HG03139 (cell line): ENCODE data around the gene TMEM204.

Experiments
- ATAC-seq: cut with Tn5 transposase; IDR thresholded peaks from one replicate; pipeline ENCODE4 v1.9.1; 2021; ENCODE audit not compliant: unreplicated experiment

The TMEM204 gene

DNA sequence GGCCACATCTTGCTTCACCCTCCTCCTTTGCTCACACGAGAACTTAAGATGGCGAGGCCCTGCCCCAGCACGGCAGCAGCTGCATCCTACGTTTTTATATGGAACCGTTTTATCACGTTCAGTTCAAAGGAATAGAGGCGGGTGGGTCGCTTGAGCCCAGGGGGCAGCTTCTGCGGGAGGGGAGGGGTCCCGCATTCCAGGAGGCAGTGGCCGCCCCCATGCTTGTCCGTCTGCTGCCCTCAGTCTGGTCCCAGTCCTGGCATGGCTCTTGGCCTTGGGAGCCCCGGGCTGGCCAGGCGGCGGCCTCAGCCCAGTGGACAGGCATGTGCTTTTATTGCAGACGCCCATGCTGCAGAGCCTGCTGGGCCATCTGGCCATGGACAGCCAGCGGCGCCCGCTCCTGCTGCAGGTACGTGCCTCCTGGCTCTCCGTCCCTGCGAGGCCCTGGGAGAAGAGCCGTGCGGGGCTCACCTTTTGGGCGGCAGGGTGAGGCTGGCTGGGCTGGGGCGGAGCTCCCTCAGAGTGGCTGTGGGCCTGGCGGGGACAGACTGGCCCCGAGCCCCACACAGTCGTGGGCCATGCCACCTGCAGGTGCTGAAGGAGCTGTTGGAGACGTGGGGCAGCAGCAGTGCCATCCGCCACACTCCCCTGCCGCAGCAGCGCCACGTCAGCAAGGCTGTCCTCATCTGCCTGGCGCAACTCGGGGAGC lies 33.6 kb upstream of the TMEM204 start:
- ATAC-seq = no peak

DNA sequence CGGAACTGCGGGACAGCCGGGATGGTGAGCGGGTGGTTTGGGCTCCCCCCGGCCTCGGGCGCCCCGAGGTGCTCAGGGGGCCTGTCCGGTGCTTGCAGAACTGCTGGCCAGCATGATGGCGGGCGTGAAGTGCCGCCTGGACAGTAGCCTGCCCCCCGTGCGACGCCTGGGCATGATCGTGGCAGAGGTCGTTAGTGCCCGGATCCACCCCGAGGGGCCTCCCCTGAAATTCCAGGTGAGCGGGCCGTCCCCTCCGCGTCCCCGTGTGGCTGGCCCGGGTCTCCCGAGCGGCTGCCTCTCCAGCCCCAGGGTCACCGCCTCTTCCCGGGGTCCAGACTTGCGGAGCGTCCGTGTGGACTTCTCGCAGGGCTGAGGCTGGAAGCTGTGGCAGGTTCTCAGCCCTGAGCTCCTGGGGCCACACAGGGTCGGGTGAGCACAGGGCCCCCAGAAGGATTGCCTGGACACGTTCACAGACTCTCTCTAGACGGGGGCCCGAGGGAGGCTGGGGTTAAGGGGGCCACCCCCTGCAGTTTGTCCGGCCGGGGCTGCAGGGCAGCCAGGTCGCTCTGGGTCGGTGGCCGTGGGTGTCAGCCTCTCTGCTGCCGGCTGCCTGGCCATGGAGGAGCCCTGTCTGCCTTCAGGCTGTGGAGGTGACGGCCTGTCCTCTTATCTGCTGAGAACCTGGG lies 32.9 kb upstream of the TMEM204 start:
- no peak for ATAC-seq

DNA sequence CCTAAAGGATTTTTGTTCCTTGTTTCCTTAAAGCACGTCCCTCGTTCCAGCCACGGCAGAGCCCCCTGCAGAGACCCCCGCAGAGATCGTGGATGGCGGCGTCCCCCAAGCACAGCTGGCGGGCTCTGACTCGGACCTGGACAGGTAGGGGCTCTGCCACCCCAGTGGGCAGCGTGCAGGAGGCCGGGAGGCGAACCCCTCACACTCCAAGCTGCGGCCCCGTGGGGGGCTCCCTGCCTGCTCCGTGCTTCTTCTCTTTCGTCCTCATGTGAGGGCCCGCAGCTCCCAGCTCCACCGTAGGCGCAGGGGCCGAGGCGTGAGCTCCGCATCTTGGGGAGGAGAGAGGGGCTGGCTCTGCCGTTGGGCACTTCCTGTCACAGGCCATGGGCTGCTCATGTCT lies 31.8 kb upstream of the TMEM204 start:
- no peak for ATAC-seq

DNA sequence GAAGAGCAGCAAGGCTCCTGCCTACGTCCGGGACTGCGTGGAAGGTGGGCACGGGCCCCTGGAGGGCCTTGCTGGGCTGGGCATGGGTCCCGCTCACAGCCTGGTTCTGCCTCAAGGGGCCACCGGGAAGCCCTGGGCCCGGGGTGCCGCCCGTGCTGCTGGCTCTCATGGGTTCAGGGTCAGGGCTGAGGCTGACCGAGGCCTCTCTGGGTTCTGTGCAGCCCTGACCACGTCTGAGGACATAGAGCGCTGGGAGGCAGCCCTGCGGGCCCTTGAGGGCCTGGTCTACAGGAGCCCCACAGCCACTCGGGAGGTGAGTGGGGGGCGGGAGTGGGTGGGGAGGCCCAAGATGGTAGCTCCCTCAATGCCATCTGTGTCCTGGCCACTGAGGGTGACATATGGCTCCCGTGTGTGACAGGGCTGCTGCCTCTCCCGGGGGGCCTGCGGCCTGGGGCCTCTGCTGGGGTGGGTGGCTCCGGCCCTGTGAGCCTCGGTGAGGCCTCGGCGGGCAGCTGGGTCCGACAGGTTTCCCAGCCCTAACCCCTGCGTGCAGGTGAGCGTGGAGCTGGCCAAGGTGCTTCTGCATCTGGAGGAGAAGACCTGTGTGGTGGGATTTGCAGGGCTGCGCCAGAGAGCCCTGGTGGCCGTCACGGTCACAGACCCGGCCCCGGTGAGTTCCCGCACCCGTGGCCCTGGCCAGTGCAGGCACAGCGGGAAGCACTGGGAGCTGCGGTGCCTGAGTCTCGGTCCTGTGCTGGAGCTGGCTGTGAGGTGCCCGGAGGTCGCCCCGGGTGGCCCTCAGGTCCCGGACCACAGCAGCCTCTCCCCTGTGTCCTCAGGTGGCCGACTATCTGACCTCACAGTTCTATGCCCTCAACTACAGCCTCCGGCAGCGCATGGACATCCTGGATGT lies 31.1 kb upstream of the TMEM204 start:
- no peak for ATAC-seq

DNA sequence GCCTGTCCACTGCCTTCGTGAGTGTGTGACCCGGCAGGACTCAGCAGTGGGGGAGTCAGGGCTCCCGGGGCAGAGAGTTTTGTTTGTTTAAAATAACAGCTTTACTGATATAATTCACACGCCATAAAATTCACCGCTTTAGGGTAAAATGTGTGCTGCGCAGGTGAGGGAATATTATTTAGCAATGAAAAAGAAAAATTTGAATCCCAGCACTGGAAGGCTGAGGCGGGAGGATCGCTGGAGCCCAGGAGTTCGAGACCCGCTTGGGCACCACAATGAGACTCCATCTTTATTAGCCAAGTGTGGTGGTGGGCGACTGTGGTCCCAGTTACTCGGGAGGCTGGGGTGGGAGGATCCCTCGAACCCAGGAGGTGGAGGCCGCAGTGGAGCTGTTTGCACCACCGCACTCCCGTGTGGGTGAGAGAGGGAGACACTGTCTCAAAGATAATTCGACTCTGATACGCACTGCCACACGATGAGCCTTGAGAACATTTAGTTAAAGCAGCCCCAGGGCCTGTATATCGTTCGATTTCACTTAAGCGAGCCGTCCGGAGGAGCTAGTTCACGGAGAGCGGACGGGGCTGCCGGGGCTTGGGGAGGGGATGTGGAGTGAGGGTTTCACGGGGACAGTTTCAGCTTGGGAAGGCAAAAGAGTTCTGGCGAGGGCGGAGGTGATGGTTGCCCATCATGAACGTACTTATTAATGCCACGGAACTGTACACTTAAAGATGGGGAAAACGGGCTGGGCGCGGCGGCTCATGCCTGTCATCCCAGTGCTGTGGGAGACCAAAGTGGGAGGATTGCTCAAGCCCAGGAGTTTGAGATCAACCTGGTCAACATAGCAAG lies 30.1 kb upstream of the TMEM204 start:
- no peak for ATAC-seq

DNA sequence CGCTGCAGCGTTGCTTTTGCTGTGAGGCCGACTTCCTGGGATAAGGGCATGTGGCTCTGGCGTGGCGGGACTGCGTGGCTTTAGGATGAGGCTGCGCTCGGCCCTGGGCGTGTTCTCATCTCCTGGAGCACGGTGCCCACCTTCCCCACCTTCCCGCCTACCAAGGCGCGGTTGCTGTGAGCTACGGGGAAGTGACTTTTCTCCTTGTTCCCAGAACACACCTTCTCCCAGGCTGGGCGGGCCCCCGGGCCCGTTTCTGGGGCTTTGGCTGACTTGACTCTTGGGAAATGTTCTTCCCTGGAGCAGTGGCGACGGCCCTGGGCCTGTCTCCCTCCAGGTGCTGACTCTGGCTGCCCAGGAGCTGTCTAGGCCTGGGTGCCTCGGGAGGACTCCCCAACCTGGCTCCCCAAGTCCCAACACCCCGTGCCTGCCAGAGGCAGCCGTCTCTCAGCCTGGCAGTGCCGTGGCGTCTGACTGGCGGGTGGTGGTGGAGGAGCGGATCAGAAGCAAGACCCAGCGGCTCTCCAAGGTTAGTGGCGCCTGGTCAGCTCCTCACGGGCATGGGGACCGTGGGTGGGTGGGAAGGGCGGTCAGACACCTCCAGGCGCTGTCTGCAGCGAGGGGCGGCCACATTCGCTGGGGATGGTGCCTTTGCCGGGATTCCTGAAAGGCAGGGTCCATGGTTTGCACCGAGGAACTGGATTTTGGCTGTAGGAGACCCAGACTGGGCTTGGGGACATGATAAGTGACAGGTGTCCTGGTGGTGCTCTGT lies 28.2 kb upstream of the TMEM204 start:
- no peak for ATAC-seq

DNA sequence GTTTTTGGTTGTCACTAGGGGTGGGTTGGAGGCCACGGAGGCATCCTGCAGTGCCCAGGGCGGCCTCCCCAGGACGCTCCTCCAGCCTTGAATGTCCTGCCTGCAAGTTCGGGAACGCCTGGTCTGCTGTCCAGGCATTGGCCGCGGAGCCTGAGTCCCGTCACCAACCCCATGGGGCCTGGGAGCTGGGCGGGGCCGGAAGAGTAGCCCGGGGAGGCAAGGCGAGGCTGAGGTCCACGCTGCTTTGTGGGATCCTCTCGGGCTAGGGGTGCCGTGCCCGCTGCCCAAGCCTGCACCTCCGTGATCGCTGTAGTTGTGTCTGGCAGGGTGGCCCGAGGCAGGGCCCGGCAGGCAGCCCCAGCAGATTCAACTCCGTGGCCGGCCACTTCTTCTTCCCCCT lies 27.6 kb upstream of the TMEM204 start:
- no peak for ATAC-seq

DNA sequence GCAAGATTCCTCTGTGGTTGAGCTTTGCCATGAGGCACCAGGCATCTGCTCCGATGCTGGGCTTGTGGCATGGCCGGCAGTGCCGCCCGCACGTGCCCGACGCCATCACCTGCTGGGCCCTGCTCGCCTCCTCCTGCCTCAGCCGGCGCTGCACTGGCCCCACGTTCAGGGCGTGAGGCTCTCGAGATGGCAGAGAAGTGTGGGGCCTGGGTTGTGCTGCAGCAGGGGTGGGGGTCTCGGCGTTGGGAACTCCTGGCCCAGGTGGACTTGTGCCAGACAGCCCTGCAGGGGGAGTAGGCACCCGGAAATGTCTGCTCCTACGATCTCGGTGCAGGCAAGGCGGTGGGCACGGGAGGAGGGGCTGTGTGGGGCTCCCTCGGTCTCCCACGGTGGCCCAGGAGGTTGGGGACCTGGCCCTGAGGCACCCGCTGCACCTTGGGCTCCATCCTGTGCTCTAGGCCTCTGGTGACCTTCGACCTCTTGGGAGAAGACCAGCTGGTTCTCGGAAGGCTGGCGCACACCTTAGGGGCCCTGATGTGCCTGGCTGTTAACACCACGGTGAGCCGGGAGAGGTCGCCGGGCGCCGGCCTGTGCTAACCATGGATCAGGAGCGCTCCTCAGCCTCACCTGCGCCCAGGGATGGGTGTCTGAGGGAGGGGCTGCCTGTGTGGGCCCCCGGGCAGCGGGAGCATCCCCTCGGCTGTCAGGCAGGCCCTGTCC lies 26.8 kb upstream of the TMEM204 start:
- no peak for ATAC-seq

DNA sequence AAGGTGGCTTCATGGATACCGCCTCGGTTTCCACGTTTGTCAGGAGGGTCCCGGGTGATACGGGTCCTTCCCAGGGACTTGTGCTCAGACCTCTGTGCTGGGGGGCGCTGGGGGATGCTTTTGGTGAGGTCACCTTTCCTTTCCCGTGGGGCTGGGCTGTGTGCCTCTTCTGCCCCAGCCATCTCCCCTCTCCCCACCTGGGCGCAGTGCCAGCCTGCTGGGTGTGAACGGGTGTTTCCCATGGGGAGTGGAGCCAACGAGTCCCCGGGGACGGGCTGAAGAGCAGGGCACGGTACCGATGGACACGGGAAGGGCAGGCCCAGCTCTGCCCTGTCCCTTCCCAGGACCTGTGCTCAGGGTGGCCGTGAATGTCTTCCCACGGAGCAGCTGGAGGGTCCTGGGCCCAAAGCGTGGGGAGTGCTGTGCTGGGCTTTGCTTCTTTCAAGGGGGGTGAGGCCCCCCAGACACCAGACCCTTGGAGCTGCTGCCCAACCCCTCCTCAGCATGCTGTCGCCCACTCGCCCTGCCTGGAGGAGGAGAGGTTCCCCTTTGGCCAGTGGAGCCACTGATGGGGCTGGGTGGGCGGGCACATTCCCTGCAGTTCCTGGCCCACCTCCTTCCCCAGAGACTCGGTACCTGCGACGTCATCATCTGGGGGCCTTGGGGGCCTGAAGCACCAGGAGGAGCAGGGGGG lies 24.8 kb upstream of the TMEM204 start:
- no peak for ATAC-seq

DNA sequence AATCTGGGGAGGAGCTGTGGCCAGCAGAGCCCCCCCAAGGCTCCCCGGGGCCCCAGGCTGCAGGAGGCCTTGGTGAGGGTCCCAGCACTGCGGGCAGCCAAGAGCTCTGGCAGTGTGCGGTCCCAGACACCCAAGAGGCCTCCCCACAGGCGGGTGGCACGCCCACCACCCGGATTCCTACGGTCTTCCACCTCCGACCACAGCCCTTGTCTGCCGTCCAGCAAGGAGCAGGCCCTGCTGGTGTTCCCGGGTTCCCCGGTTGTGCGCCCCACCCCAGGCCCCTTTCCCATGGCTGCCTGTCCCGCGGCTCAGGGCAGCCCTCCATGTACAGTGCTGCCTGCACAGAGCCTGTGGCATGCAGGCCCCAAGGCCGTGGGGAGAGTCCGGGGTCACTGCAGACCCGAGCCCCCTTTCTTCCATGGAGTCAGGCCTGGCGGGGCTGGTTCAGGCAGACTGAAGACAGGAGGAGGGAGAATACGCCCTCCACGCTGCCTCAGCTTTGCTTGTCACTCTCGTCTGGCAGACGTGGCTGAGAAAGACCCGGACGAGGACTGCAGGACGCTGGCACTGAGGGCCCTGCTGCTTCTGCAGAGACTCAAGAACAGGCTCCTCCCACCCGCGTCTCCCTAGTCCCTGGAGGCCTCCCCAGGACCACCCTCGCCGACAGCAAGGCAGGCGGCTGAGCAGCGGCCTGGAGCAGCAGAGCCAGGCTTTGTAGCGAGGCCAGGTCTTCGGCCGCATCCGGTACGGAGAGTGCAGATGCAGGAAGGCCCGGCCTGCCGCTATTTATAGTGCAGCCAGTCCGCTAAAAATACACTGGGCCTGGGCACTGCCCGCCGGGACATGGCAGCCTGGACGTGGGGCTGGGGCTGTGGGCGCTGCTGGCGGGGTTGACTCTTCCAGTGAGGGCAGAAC lies 23.9 kb upstream of the TMEM204 start:
- no peak for ATAC-seq

DNA sequence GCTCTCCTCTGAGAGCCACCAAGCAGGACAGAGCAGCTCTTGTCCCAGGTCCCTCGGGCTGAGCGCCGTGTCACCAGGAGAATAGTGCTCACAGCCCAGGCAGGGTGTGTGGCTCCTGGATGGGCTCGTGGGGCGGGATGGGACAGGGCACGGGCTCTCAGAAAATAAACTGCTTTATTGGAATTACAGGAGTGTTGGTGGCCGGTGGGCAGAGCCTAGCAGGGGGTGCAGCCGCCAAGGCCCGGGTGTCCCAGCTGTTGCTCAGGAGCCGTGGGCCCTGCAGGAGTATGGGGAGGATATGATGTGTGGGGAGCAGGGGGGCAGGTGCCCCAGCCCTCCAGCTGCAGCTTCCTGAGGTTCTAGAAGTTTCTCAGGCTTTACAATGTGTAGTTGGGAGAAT lies 23.2 kb upstream of the TMEM204 start:
- no peak for ATAC-seq

DNA sequence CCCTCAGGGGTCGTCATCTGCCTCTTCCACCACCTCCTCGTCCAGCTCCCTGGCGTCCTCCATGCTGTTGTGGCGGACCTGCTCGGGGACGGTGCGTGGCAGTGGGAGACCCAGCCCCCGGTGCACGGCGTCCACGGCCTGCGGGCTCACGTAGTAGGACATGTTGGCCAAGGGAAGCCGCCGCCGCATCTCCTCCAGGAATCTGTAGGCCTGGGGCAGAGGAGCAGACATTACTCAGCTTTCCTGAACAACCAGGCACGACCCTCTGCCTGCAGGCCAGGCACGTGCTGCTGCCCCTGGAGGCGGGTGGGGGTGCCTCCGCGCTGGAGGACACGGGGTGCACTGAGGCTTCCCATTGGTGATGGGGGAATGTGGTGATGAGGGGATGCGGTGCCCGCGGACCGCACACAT lies 22.5 kb upstream of the TMEM204 start:
- ATAC-seq = no peak

DNA sequence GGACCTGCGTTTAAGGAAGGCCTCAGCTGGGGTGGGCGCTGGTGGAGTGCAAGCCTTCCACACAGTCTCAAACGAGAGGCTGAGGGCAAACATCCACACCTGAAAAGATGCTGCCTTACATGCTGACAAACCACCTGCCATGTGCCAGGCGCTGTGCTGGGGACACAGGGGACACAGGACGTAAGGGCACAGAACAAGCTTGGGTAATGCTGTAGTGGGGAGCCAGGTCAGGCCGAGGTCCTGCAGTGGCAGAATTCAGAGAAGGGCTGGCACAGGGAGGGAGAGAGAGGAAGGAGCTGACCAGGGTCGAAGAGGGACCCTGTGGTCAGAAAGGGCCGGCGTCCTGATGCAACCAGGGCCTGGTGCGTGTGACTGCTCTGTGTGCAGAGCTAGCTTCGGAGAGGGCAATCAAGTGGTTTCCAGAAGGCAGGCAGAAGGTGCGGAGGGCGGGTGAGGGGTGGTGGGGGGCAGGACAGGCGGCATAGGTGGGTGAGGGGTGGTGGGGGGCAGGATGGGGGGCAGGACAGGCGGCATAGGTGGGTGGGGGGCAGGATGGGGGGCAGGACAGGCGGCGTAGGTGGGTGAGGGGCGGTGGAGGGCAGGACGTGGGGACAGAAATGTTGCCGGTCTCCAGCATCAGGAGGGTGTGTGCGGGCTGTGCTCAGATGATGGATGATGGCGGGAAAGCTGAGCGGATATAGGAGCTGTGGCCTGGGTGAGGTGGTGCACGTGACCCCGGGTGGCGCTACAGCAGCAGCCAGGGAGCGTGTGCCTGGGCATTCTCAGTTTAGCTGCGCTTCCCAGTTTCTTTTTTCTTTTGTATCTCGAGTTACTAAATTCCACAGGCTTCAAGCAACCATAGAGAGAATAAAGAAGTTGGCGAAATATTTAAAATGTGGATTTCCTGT lies 21.6 kb upstream of the TMEM204 start:
- no peak for ATAC-seq

DNA sequence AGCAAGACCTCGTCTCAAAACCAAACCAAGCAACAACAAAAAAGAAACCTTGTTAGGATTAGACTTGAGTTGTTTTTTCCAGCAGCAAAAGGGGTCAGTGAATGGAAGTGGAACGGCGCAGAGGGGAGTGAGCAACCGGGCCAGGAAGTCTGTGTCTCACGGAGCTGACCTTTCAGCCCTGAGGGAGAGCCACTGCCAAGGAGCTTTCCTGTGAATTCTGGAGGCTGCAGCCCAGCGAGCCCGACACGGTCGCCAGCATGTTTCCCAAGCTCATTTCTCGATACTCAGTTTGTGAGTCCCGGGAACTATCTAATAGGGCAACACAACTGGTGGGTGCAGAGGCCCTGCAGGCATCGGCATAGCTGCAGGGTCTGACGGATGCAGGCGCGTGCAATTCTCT lies 20.7 kb upstream of the TMEM204 start:
- ATAC-seq = no peak

DNA sequence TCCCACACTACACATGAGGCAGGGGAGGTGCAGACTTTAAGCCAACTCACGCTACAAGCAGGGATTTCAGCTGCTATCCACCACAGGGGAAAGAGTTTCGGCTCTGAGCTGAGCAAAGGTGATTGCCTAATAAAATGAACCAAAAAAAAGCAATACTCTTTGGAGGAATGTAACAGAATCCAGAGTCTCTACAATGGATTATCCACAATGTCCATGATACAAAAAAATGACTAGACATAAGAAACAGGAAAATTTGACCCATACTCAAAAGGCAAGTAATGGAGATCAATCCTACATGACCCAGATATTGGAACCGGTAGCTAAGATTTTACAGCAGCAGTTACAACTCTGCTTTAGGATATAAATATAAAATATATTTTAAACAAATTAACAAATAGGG lies 19.0 kb upstream of the TMEM204 start:
- ATAC-seq = no peak

DNA sequence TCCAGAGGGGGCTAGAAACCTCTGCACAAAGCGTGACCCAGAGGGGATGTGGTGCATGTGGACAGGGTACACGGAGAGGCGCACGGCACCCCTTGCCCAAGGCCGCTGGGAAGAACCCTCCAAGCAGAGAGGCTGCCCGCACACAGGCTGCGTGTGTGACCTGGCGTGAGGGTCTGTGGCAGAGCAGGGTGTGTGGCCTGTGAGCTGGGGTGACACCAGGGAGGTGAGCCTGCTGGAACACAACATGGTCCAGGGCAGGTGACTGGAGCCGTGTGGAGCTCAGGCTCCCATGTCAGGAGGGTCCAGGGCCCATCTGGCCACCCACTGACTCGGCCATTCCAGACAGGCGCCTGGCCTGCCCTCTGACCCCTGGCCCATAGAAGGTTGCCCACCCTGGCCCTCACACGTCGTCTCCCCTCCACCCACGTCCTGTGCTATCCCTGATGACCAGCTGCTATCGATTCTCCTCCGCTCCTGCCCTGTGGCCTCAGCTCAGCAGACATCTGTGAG lies 14.8 kb upstream of the TMEM204 start:
- no peak for ATAC-seq

DNA sequence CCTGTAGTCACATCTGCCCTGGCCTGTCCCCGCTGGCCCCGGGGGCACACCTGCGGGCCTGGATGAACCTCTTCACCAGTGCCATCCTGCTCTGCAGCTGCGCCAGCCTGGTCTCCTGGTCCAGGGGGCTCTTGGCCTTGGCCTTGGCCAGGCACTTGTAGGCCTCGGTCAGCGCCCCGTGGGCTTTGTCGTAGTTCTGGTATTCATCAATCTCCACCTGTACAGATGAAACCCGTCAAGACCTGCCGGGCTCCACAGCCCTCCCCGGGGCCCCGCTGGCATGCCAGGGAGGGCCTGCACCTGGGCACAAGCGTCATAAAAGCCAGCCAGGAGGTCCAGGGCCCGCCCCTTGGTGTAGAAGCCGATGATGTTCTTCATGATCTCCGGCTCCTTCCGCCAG lies 13.6 kb upstream of the TMEM204 start:
- ATAC-seq = no peak
